WI38 (cell line): Measurements from ENCODE around the gene PSMG1.

Experiments
- H3K4me3 ChIP-seq: 2 replicates; pipeline ENCODE4 v1.5.1; 2011; ENCODE audit warnings: low read depth, mild to moderate bottlenecking, control low read depth, low read length
- CTCF ChIP-seq: IDR thresholded peaks from 2 replicates; pipeline ENCODE4 v1.5.1; 2012; ENCODE audit warnings: low read depth, mild to moderate bottlenecking, control low read depth, low read length

PSMG1 gene

GRCh38 chr21:39218082-39218409 is 34.8 kb upstream of the PSMG1 start:
- H3K4me3 ChIP-seq: no peak overlapping the region
- no peak for TF ChIP-seq CTCF

GRCh38 chr21:39217356-39218081 is 34.3 kb upstream of the PSMG1 start:
- TF ChIP-seq CTCF: no peak

GRCh38 chr21:39216290-39216689 is 33.0 kb upstream of the PSMG1 start:
- no peak overlapping the region for H3K4me3 ChIP-seq
- TF ChIP-seq CTCF: no peak

More at GRCh38 chr21:39217356-39218081, 34.3 kb upstream of the PSMG1 start:
- no peak overlapping the region for H3K4me3 ChIP-seq

- no peak overlapping the region for H3K4me3 ChIP-seq
- TF ChIP-seq CTCF: no peak
Measured at GRCh38 chr21:39215078-39215477, 31.8 kb upstream of the PSMG1 start.

- TF ChIP-seq CTCF: no peak
- no peak overlapping the region for H3K4me3 ChIP-seq
Measured at GRCh38 chr21:39209334-39209688, 26.1 kb upstream of the PSMG1 start.

GRCh38 chr21:39208624-39209333 is 25.5 kb upstream of the PSMG1 start:
- no peak for TF ChIP-seq CTCF
- no peak overlapping the region for H3K4me3 ChIP-seq

GRCh38 chr21:39204134-39204533 is 20.9 kb upstream of the PSMG1 start:
- no peak overlapping the region for H3K4me3 ChIP-seq
- TF ChIP-seq CTCF: no peak
